Measurements from ENCODE around the gene AK9. TPM values are rescaled to one million over a fixed set of nuclear protein-coding genes. Genes with fewer than 3 reads are reported as not detected.
A peak's percentile ranks its signal among the peaks of the same experiment; 100 is the strongest.

AK9 gene
- total and polyA plus RNA-seq, 9 of the 15 experiments (the other 6 are each of a cell fraction or from before 2014, with no cell fraction given): 0.59 to 1.9 (median 1.2) TPM

DNA sequence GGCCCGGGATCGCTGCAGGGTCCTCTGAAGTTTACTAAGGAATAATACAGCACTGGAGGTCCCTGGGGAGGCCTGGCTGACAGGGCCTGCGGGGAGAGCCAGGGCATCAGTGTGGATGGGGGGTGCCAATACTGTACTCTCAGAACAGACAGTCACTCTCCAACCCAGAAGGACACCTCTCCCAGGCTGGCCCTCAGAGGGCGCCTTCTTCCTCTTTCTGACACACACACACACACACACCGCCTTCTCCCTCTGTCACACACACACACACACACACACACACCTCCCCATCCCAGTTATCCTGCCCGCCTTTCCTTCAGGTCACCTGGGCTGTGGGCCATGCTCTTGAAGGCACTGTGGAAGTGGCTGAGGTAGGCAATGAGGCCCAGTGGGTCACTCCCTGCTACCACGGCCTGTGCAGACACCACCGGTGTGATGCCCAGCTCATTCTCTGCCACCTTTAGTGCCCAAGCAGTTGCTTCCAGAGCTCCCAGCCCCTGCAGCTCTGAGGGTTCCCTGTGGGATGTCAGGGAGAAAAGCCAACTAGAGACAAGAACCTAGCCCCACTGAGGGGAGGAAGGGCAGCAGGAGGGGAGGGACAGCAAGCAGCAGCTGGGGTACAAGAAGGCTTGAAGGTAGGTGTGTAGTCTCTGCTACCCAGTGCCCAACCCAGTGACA, 243.0 kb downstream of the AK9 start:
- POLR2A ChIA-PET: interaction anchor here (1.5 to 9.8 kb wide), 3 partner anchors 6 to 34 kb away, joined by 4 to 92 read pairs (median 7); partner anchors contain the start of gene MICAL1
- 77% methylated on average over 6 of the region's 8 CpGs for WGBS (ENCODE audit: insufficient coverage, low coverage, missing lambda C conversion rate)
- in situ Hi-C loops (cut with MboI): no loop called here
- TF ChIP-seq, protein P1, sequence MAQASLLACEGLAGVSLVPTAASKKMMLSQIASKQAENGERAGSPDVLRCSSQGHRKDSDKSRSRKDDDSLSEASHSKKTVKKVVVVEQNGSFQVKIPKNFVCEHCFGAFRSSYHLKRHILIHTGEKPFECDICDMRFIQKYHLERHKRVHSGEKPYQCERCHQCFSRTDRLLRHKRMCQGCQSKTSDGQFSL (CRISPR knock-in tag; IDR thresholded peaks at IDR 0.05): peak; percentile 66; the same call in 1 of the 2 replicates
- TF ChIP-seq, protein P1 (tag; IDR thresholded peaks at IDR 0.05): no peak
- TF ChIP-seq POLR2B (IDR thresholded peaks at IDR 0.05; ENCODE audit: low read depth, partially characterized antibody) (peak; percentile 13), ZNF133 (CRISPR knock-in tag; IDR thresholded peaks at IDR 0.05) (no peak), ZNF830 (CRISPR knock-in tag; IDR thresholded peaks at IDR 0.05) (no peak), RBM17 (IDR thresholded peaks at IDR 0.05; ENCODE audit: borderline replicate concordance, low read depth, low read length) (no peak), TAF15 (IDR thresholded peaks at IDR 0.05; ENCODE audit: low read depth, low read length) (no peak), ZZZ3 (IDR thresholded peaks at IDR 0.05) (no peak), PTTG1 (tag; IDR thresholded peaks at IDR 0.05; ENCODE audit: low read depth) (no peak), RBM39 (optimal IDR thresholded peaks at IDR 0.05; ENCODE audit: low read depth, low read length) (no peak), ZFP36 (IDR thresholded peaks at IDR 0.05; ENCODE audit: low read depth, low read length, partially characterized antibody) (peak; percentile 88), NR2C1 (IDR thresholded peaks at IDR 0.05) (no peak), NR2C1 (tag; IDR thresholded peaks at IDR 0.05) (no peak), RBFOX2 (IDR thresholded peaks at IDR 0.05; ENCODE audit: low read depth, low read length) (0 out of 2 replicates have a peak, but pooled peaks have one; percentile 12), POLR2AphosphoS2 (IDR thresholded peaks at IDR 0.05; ENCODE audit: low read length) (0 out of 2 replicates have a peak, but pooled peaks have one; percentile 22), ZNF764 (CRISPR knock-in tag; IDR thresholded peaks at IDR 0.05; ENCODE audit: low read depth) (no peak), KAT7 (CRISPR knock-in tag; IDR thresholded peaks at IDR 0.05; ENCODE audit: borderline replicate concordance) (no peak), POLR2AphosphoS5 (IDR thresholded peaks at IDR 0.05; ENCODE audit: control insufficient read depth, insufficient read depth, low read depth, low read length) (no peak), E2F4 (CRISPR knock-in tag; IDR thresholded peaks at IDR 0.05; ENCODE audit: low read depth) (no peak)
- TF ChIP-seq, protein P2, sequence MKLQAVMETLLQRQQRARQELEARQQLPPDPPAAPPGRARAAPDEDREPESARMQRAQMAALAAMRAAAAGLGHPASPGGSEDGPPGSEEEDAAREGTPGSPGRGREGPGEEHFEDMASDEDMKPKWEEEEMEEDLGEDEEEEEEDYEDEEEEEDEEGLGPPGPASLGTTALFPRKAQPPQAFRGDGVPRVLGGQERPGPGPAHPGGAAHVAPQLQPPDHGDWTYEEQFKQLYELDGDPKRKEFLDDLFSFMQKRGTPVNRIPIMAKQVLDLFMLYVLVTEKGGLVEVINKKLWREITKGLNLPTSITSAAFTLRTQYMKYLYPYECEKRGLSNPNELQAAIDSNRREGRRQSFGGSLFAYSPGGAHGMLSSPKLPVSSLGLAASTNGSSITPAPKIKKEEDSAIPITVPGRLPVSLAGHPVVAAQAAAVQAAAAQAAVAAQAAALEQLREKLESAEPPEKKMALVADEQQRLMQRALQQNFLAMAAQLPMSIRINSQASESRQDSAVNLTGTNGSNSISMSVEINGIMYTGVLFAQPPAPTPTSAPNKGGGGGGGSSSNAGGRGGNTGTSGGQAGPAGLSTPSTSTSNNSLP (IDR thresholded peaks at IDR 0.05; ENCODE audit: borderline replicate concordance, low read depth, low read length): no peak

More for the DNA sequence above, 243.0 kb downstream of the AK9 start:
- Histone ChIP-seq H3K79me2 (ENCODE audit: control insufficient read depth, insufficient read depth, low read length) (no peaks in the 10 kb centered on the region), H3K9me3 (replicated peaks; ENCODE audit: control insufficient read depth, insufficient read depth, low read depth, low read length) (no peaks in the 10 kb centered on the region), H3K27me3 (ENCODE audit: control insufficient read depth in 2 of 2, insufficient read depth in 2 of 2, low read length in 2 of 2) (no peaks in the 10 kb centered on the region), H2AFZ (ENCODE audit: low read depth, low read length) (no peak overlapping the region), H3K9ac (ENCODE audit: insufficient read depth in 1 of 2, low read depth in 2 of 2, low read length in 2 of 2) (peak overlapping the region in 1 of 2 experiments; percentile 21; a peak in 1 of 4 replicates), H3K36me3 (ENCODE audit: control insufficient read depth, insufficient read depth, low read length) (peaks cover 38% of the 10 kb centered on the region), H3K27ac (ENCODE audit: extremely low read depth, low read depth, low read length) (no peak overlapping the region), H3K4me1 (replicated peaks in 1 of 2; ENCODE audit: control insufficient read depth in 2 of 2, insufficient read depth in 2 of 2, low read length in 2 of 2) (peaks cover 11 to 38% of the 10 kb centered on the region in 2 experiments; a peak in 4 of 5 replicates), H3K9me1 (ENCODE audit: control insufficient read depth, insufficient read depth, low read length) (no peaks in the 10 kb centered on the region), H4K20me1 (replicated peaks; ENCODE audit: control insufficient read depth, insufficient read depth, low read length) (no peaks in the 10 kb centered on the region), H3K4me2 (ENCODE audit: insufficient read depth, low read length) (no peak overlapping the region), H3K4me3 (no peak overlapping the region)
- intact Hi-C loops (cut with micrococcal nuclease): no loop called here
- CTCF ChIA-PET (ENCODE audit: low intra/inter-chr PET ratio): no interaction called here
- BruUV-seq (replicated peaks): no TSS peak
- ATAC-seq: peak; percentile 58
- DNase-seq (ENCODE audit: extremely low read depth in 1 of 4, low spot score in 3 of 4): peak in 3 of 4 experiments; percentile 42 to 53 (median 43)
- no peak for FAIRE-seq

Data from K562 (cell line).